Brain microvascular endothelial cell (primary cell): ENCODE results near the gene PCNX3.

Experiments used
- DNase-seq: peaks from one replicate; pipeline ENCODE4 v3.0.0-alpha.2; 2020
- H3K27ac ChIP-seq: fragments of 250-450 bp; sonication (Bioruptor Pico); 2 replicates; pipeline ENCODE4 v1.5.1; 2020; ENCODE audit warnings: mild to moderate bottlenecking, moderate library complexity
- H3K27me3 ChIP-seq: fragments of 250-450 bp; sonication (Bioruptor Pico); replicated peaks from 2 replicates; pipeline ENCODE4 v1.5.1; 2020; ENCODE audit warnings: mild to moderate bottlenecking
- H3K36me3 ChIP-seq: fragments of 250-450 bp; sonication (Bioruptor Pico); replicated peaks from 2 replicates; pipeline ENCODE4 v1.5.1; 2020; ENCODE audit warnings: mild to moderate bottlenecking
- H3K4me3 ChIP-seq: 2 replicates; pipeline ENCODE4 v1.5.1; 2011; ENCODE audit warnings: low read depth, mild to moderate bottlenecking, control low read depth, low read length, moderate library complexity
- CTCF ChIP-seq: IDR thresholded peaks from 2 replicates; pipeline ENCODE4 v1.5.1; 2011; ENCODE audit warnings: low read depth, mild to moderate bottlenecking, moderate library complexity, low read length, control low read depth, inconsistent platforms; ENCODE audit errors: missing control alignments
- in situ Hi-C: cut with HindIII; loops from 2 replicates; pipeline ENCODE4 v1.10.0; 2017; ENCODE audit warnings: low sequenced_read_pairs, low pct_ligation_motif_present

The PCNX3 gene

GRCh38 chr11:65641297-65642013, 25.9 kb downstream of the PCNX3 start:
- H3K27ac ChIP-seq = no peak overlapping the region
- H3K27me3 ChIP-seq = no peaks in the 10 kb centered on the region
- no peak for TF ChIP-seq CTCF
- DNase-seq = no peak
- no peak overlapping the region for H3K4me3 ChIP-seq
- H3K36me3 ChIP-seq = peaks cover 18% of the 10 kb centered on the region
- in situ Hi-C loops = no loop called here

GRCh38 chr11:65642014-65642671, 26.6 kb downstream of the PCNX3 start:
- H3K36me3 ChIP-seq = peaks cover 12% of the 10 kb centered on the region
- no peak for DNase-seq
- in situ Hi-C loops = no loop called here
- TF ChIP-seq CTCF = no peak
- H3K27me3 ChIP-seq = no peaks in the 10 kb centered on the region
- no peak overlapping the region for H3K4me3 ChIP-seq
- no peak overlapping the region for H3K27ac ChIP-seq

GRCh38 chr11:65643971-65644370, 28.4 kb downstream of the PCNX3 start:
- no peak for TF ChIP-seq CTCF
- peaks cover 12% of the 10 kb centered on the region for H3K36me3 ChIP-seq
- no peak overlapping the region for H3K4me3 ChIP-seq
- DNase-seq = no peak
- no peaks in the 10 kb centered on the region for H3K27me3 ChIP-seq
- in situ Hi-C loops = no loop called here
- H3K27ac ChIP-seq = no peak overlapping the region

GRCh38 chr11:65644837-65645236, 29.3 kb downstream of the PCNX3 start:
- Histone ChIP-seq H3K27ac (no peak overlapping the region), H3K27me3 (no peaks in the 10 kb centered on the region), H3K4me3 (no peak overlapping the region), H3K36me3 (peaks cover 12% of the 10 kb centered on the region)
- no peak for TF ChIP-seq CTCF
- in situ Hi-C loops = no loop called here
- no peak for DNase-seq

GRCh38 chr11:65645710-65646109, 30.1 kb downstream of the PCNX3 start:
- peaks cover 17% of the 10 kb centered on the region for H3K36me3 ChIP-seq
- in situ Hi-C loops = no loop called here
- TF ChIP-seq CTCF = no peak
- H3K27me3 ChIP-seq = no peaks in the 10 kb centered on the region
- H3K27ac ChIP-seq = no peak overlapping the region
- no peak for DNase-seq
- H3K4me3 ChIP-seq = no peak overlapping the region
